Retinal pigment epithelial cell (primary cell): ENCODE data around the gene ADAMTS10.

Experiments used
- DNase-seq: peaks from one replicate; pipeline ENCODE4 v3.0.0-alpha.2; 2010; ENCODE audit warnings: low read depth
- H3K4me3 ChIP-seq: 2 replicates; pipeline ENCODE4 v1.5.1; 2011; ENCODE audit warnings: mild to moderate bottlenecking, low read length, control low read depth, moderate library complexity
- CTCF ChIP-seq: conservative IDR thresholded peaks from 2 replicates; pipeline ENCODE4 v1.5.1; 2011; ENCODE audit warnings: low read depth, low read length, control low read depth, inconsistent platforms

Gene ADAMTS10

GRCh38 chr19:8537099-8537498 is 73.4 kb downstream of the ADAMTS10 start:
- no peak overlapping the region for H3K4me3 ChIP-seq
- DNase-seq: no peak
- TF ChIP-seq CTCF: no peak

GRCh38 chr19:8536282-8536681 is 74.2 kb downstream of the ADAMTS10 start:
- no peak for DNase-seq
- H3K4me3 ChIP-seq: no peak overlapping the region
- TF ChIP-seq CTCF: no peak

- no peak overlapping the region for H3K4me3 ChIP-seq
- no peak for TF ChIP-seq CTCF
- DNase-seq: no peak
Measured at GRCh38 chr19:8532225-8532624, 78.3 kb downstream of the ADAMTS10 start.

- no peak for DNase-seq
- H3K4me3 ChIP-seq: no peak overlapping the region
- no peak for TF ChIP-seq CTCF
Measured at GRCh38 chr19:8531470-8531869, 79.0 kb downstream of the ADAMTS10 start.
